BLaER1 treated with 17β-estradiol and CSF1 and Interleukin-3, amounts not matched to agents 10 nM and 100 nM (cell line): ENCODE results near the gene SEMA3F.
A peak's percentile ranks its signal among the peaks of the same experiment; 100 is the strongest.

Experiments
- H3K27ac ChIP-seq, 11 experiments: shearing (Covaris generic); formaldehyde crosslinking; 2 replicates each; pipeline ENCODE4 v1.8.1; 2022
- H3K27me3 ChIP-seq, 11 experiments: shearing (Covaris generic); formaldehyde crosslinking; 2 replicates each; pipeline ENCODE4 v1.8.1; 2022
- H3K36me3 ChIP-seq, 11 experiments: shearing (Covaris generic); formaldehyde crosslinking; 2 replicates each; pipeline ENCODE4 v1.8.1; 2022
- H3K4me1 ChIP-seq, 10 experiments: shearing (Covaris generic); formaldehyde crosslinking; 2 replicates each; pipeline ENCODE4 v1.8.1; 2022
- H3K4me2 ChIP-seq, 11 experiments: shearing (Covaris generic); formaldehyde crosslinking; 2 replicates each; pipeline ENCODE4 v1.8.1; 2022
- H3K4me3 ChIP-seq, 10 experiments: shearing (Covaris generic); formaldehyde crosslinking; 2 replicates each; pipeline ENCODE4 v1.8.1; 2022
- H3K9ac ChIP-seq, 11 experiments: shearing (Covaris generic); formaldehyde crosslinking; 2 replicates each; pipeline ENCODE4 v1.8.1; 2022
- H3K9me3 ChIP-seq, 11 experiments: shearing (Covaris generic); formaldehyde crosslinking; replicated peaks in 1 of 11; 2 replicates each; pipeline ENCODE4 v1.8.1; 2022
- H4K20me1 ChIP-seq, 11 experiments: shearing (Covaris generic); formaldehyde crosslinking; 2 replicates each; pipeline ENCODE4 v1.8.1; 2022
- Cebpa-rat ChIP-seq, 11 experiments: shearing (Covaris generic); IDR thresholded peaks; 2 replicates each; pipeline ENCODE4 v1.8.1; 2022

Gene SEMA3F

DNA sequence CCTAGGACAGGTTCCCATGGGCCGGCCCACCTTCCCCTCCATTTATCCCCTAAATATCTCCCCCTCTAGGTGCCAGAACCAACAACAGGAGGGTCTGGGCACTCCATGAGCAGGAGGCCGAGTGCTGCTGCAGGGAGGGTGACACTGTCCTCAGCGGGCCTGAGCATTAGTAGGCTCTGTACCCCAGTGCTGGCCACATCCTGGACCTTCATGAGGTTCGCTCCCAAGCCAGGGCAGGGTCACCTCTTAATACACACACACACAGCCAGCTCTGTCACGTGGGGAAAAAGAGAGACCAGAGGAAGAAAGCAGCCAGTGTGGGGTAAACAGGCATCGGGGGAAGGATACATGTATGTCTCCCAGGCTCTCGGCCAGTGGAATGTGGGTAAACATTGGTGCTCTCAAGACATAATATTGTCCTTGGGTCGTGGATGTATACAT is 27.9 kb upstream of the SEMA3F start:
- Histone ChIP-seq H3K9ac (no peak overlapping the region), H3K9me3 (no peaks in the 10 kb centered on the region), H3K4me1 (peaks cover 0 to 24% (median 13%) of the 10 kb centered on the region in 10 experiments; a peak in 11 of 20 replicates), H3K27ac (no peak overlapping the region), H4K20me1 (peaks cover 4 to 30% (median 14%) of the 10 kb centered on the region in 11 experiments; a peak in 21 of 22 replicates), H3K4me2 (no peak overlapping the region), H3K4me3 (no peak overlapping the region), H3K27me3 (no peaks in the 10 kb centered on the region), H3K36me3 (peaks cover 0 to 8% (median 5%) of the 10 kb centered on the region in 11 experiments; a peak in 8 of 22 replicates)
- TF ChIP-seq Cebpa-rat (IDR thresholded peaks at IDR 0.05) = no peak

DNA sequence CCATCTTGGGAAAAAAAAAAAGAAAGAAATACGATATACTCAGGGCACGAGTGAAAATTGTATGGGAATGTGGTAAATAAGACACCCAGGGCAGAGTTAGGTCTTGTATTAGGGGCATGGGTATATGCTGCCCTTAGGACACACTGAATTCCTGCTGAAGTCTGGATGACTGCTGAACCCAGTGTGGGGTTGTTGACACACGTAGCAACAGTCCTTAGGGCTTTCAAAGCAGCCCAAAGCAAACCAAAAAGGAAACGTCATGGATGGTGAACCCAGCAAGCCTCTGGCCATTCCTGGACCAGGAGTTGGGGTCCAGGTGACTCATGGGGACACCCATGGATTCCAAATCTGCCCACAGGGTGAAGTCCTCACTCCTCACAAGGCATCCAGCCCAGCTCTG is 27.1 kb upstream of the SEMA3F start:
- no peak overlapping the region for H3K27ac ChIP-seq

DNA sequence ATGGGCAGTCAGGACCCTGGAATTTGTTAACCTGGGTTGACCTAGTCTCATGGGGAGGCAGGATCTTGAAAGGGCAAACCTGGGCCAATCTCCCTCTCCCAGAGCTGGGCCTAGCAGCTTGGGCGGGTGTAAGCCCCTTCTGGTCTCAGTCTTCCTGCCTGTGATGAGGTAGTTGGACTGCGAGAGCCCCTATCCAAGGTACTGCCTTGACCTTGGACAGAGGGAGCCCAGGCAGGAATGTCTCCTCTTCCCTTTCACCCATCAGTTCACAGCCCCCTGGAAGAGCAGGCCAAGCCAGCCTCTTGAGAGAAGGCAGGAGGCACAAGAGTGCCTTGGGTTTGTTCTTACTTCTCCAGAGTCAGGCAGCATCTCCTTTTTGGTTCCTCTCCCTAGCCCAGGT is 24.7 kb upstream of the SEMA3F start:
- H3K27me3 ChIP-seq = no peaks in the 10 kb centered on the region
- H3K9ac ChIP-seq = no peak overlapping the region
- no peak overlapping the region for H3K4me3 ChIP-seq
- peaks cover 0 to 9% (median 0%) of the 10 kb centered on the region in 11 experiments; a peak in 1 of 22 replicates for H4K20me1 ChIP-seq
- TF ChIP-seq Cebpa-rat (IDR thresholded peaks at IDR 0.05) = no peak
- no peak overlapping the region for H3K27ac ChIP-seq
- H3K36me3 ChIP-seq = no peaks in the 10 kb centered on the region
- no peak overlapping the region for H3K4me2 ChIP-seq
- H3K4me1 ChIP-seq = peaks cover 0 to 6% (median 0%) of the 10 kb centered on the region in 10 experiments; a peak in 1 of 20 replicates
- no peaks in the 10 kb centered on the region for H3K9me3 ChIP-seq

More for the DNA sequence above, 27.1 kb upstream of the SEMA3F start:
- H3K4me1 ChIP-seq = peaks cover 0 to 21% (median 10%) of the 10 kb centered on the region in 10 experiments; a peak in 11 of 20 replicates
- peaks cover 0 to 23% (median 7%) of the 10 kb centered on the region in 11 experiments; a peak in 16 of 22 replicates for H4K20me1 ChIP-seq
- H3K4me2 ChIP-seq = no peak overlapping the region
- no peak overlapping the region for H3K4me3 ChIP-seq
- no peaks in the 10 kb centered on the region for H3K27me3 ChIP-seq
- peaks cover 0 to 2% (median 0%) of the 10 kb centered on the region in 11 experiments; a peak in 1 of 22 replicates for H3K36me3 ChIP-seq
- H3K9ac ChIP-seq = no peak overlapping the region
- TF ChIP-seq Cebpa-rat (IDR thresholded peaks at IDR 0.05) = no peak
- no peaks in the 10 kb centered on the region for H3K9me3 ChIP-seq

DNA sequence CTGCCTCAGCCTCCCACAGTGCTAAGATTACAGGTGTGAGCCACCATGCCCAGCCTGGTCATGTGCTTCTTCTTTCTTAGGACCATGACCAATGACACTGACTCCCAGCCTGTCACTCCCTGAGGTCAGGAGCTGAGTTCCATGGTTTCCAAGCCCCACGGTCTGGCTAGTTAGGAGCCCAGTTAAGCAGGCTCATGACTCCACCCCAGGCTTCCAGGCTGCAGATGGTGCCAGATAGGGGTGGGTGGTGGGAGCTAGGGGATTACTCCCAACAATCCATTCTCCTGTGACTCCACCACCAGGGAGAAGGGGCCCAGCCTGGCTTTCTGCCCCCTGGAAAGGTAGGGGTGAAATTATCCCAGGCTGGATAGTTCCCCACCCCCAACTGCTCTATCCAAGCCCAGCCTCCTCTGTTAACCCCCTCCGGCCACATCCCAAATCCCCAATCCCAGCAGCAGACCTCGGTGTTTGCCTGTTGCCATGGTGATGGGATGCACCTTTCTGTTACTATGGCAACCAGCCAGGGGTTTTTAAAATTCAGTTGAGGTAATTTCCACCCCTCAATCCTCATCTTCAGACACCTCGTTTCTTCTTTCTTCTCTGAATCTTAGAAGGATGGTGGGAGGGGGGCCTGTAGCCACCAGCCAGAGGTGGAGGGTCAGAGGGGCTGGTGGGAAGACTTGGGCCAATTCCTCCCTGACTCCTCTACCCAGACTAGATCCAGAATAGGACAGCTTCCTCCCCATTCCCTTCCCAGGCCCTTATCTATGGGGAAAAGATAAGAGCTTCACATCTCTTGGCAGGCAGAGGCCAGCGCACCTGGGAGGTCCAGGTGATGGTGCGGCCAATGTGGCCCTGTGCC is 22.5 kb upstream of the SEMA3F start:
- Histone ChIP-seq H3K9me3 (no peaks in the 10 kb centered on the region), H3K4me1 (peaks cover 0 to 14% (median 14%) of the 10 kb centered on the region in 10 experiments; a peak in 17 of 20 replicates), H3K27ac (no peak overlapping the region), H3K9ac (no peak overlapping the region), H3K4me3 (no peak overlapping the region), H3K4me2 (no peak overlapping the region), H4K20me1 (no peaks in the 10 kb centered on the region; a peak in 1 of 22 replicates), H3K36me3 (no peaks in the 10 kb centered on the region), H3K27me3 (no peaks in the 10 kb centered on the region)
- TF ChIP-seq Cebpa-rat (IDR thresholded peaks at IDR 0.05) = no peak

DNA sequence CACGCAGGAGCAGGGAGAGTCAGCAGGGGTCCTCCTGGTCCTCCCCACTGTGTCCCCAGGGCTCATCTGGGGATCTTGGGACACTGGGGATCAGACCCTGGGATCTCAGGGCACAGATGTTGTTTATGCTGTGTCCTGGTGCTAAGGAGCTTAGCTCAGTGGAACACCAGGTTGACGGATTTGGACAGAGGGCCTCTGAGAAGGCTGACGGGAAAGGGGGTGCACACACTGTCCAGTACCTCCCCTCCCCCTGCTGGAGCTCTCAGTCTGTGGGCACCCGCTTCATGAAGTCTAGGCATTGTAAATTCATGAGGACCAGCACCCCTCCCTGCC is 21.9 kb upstream of the SEMA3F start:
- Histone ChIP-seq H3K4me2 (no peak overlapping the region), H3K4me1 (peaks cover 6 to 20% (median 20%) of the 10 kb centered on the region in 10 experiments), H3K9ac (no peak overlapping the region), H3K36me3 (no peaks in the 10 kb centered on the region), H3K27ac (no peak overlapping the region), H4K20me1 (no peaks in the 10 kb centered on the region; a peak in 1 of 22 replicates), H3K4me3 (no peak overlapping the region), H3K27me3 (no peaks in the 10 kb centered on the region), H3K9me3 (no peaks in the 10 kb centered on the region)
- TF ChIP-seq Cebpa-rat (IDR thresholded peaks at IDR 0.05) = no peak

DNA sequence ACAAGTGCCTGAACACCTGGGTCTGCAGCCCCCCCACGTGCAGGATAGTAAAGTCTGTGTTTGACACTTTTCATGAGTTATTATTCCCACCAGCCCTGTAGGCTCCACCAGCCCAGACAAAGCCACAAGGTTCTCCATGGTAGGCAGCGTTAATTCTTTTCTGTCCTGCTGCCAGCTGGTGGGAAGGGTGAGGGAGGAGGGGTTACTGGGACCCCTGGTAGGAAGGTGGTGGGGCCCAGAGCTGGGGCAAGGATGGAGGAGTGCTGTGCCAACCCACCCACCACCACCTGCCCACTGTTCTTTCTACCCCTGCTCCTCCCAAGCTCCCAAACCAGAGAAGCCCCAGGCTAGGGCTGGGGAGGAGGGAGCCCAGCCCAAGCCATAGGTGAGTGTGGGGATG is 20.8 kb upstream of the SEMA3F start:
- no peak for TF ChIP-seq Cebpa-rat (IDR thresholded peaks at IDR 0.05)
- H3K9me3 ChIP-seq = no peaks in the 10 kb centered on the region
- no peaks in the 10 kb centered on the region for H3K36me3 ChIP-seq
- H3K27ac ChIP-seq = no peak overlapping the region
- H3K27me3 ChIP-seq = no peaks in the 10 kb centered on the region
- H3K4me1 ChIP-seq = peaks cover 17 to 32% (median 31%) of the 10 kb centered on the region in 10 experiments
- no peak overlapping the region for H3K4me2 ChIP-seq
- H4K20me1 ChIP-seq = no peaks in the 10 kb centered on the region; a peak in 1 of 22 replicates
- no peak overlapping the region for H3K4me3 ChIP-seq
- H3K9ac ChIP-seq = no peak overlapping the region

DNA sequence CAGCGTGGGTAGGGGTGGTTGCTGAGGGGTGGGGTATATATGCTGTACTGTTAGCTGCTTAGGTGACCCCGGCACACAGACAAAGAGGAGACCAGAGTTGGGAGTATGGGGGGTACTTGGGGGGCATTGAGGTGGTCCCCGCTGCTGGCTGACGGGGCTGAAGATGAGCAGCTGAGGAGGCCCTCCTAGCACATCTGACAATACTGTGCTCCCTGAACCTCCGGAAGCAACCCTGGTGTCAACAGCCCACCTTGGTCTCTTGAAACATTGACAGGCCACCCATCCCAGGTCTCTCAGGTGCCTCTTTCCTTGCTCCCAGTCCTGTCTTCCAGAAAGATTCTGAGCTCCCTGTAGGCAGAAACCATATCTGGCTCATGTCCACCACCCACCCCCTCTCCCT is 19.2 kb upstream of the SEMA3F start:
- Histone ChIP-seq H4K20me1 (no peaks in the 10 kb centered on the region; a peak in 1 of 22 replicates), H3K4me3 (no peak overlapping the region), H3K27ac (no peak overlapping the region), H3K4me1 (peaks cover 19 to 48% (median 47%) of the 10 kb centered on the region in 10 experiments), H3K36me3 (no peaks in the 10 kb centered on the region), H3K4me2 (no peak overlapping the region), H3K9me3 (no peaks in the 10 kb centered on the region), H3K27me3 (no peaks in the 10 kb centered on the region), H3K9ac (no peak overlapping the region)
- no peak for TF ChIP-seq Cebpa-rat (IDR thresholded peaks at IDR 0.05)

DNA sequence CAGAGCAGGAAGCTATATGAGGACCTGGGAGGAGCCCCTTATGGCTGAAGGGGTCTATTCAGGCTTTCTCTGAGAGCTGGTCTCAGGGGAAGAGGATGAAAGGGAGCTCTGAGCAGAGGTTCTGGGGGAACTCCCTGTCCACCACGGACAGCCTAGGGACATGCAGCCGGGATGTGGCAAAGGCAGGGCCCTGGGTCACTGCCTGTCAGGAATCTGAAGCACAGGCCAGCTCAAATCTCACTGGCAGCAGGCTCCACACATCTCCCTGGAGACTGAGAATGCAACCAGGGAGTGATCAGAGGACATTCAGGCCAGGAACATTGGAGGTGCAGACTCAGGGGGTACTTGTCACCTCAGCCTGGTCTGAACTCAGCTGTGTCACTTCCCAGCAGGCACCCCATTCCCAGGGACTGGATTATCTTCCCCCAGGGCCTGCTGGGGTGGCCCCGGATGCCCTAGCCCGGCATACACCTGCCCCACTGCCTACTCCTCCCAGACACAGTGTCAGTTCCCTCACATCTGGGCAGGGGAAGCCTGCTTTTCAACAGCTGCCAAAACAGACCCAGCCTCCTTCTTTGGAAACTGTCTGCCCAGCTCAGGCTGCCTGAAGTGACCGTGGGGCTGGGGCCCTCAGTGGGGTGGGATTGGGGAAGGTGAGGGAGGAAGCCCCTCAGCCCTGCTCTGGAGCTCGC is 18.3 kb upstream of the SEMA3F start:
- H3K9ac ChIP-seq = peak overlapping the region in 3 of 11 experiments; percentile 6 to 18 (median 15); a peak in 4 of 22 replicates
- no peaks in the 10 kb centered on the region for H3K36me3 ChIP-seq
- H4K20me1 ChIP-seq = no peaks in the 10 kb centered on the region; a peak in 1 of 22 replicates
- H3K27ac ChIP-seq = peak overlapping the region in 2 of 11 experiments; percentile 72 to 73; a peak in 2 of 22 replicates
- TF ChIP-seq Cebpa-rat (IDR thresholded peaks at IDR 0.05) = no peak
- peak overlapping the region in 9 of 11 experiments; percentile 81 to 97 (median 93); a peak in 16 of 22 replicates for H3K4me2 ChIP-seq
- H3K4me3 ChIP-seq = no peak overlapping the region
- peaks cover 19 to 56% (median 55%) of the 10 kb centered on the region in 10 experiments for H3K4me1 ChIP-seq
- H3K27me3 ChIP-seq = no peaks in the 10 kb centered on the region
- H3K9me3 ChIP-seq = no peaks in the 10 kb centered on the region

DNA sequence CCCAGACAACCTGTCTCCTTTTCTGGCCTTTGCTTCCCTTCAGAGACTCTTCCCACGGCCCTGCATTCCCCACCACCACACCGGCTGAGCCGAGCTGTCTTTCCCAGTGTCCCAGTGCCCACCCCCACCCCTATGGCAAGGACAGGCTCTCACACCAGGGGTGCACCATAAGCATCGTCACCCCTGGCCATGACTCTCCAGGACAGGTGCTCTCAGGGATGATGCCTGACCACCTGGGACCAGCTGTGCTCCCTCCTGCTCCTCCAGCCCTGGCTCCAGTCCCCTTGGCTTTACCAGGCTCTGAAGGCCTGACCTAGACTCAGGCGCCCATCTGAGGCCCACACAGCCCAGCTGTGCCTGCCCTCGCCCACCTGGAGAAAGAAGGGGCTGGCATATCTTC is 17.6 kb upstream of the SEMA3F start:
- no peaks in the 10 kb centered on the region; a peak in 1 of 22 replicates for H4K20me1 ChIP-seq
- H3K4me2 ChIP-seq = peak overlapping the region; percentile 76 to 97 (median 92); a peak in 20 of 22 replicates
- no peaks in the 10 kb centered on the region for H3K9me3 ChIP-seq
- H3K36me3 ChIP-seq = no peaks in the 10 kb centered on the region
- H3K9ac ChIP-seq = peak overlapping the region in 6 of 11 experiments; percentile 12 to 69 (median 54); a peak in 7 of 22 replicates
- peak overlapping the region in 7 of 11 experiments; percentile 30 to 73 (median 63); a peak in 13 of 22 replicates for H3K27ac ChIP-seq
- no peak overlapping the region for H3K4me3 ChIP-seq
- H3K4me1 ChIP-seq = peaks cover 19 to 62% (median 60%) of the 10 kb centered on the region in 10 experiments
- H3K27me3 ChIP-seq = no peaks in the 10 kb centered on the region
- no peak for TF ChIP-seq Cebpa-rat (IDR thresholded peaks at IDR 0.05)
